HepG2 (cell line): Measurements from ENCODE around the gene GRID1. TPM values are rescaled to one million over a fixed set of nuclear protein-coding genes. Genes with fewer than 3 reads are reported as not detected.

Experiments
- ATAC-seq: fragments of 200-7000 bp; cut with Tn5 transposase; 3 replicates; pipeline ENCODE4 v1.9.1; 2020; ENCODE audit warnings: mild to moderate bottlenecking, moderate library complexity
- BruUV-seq: library from RNA; stranded (reverse); fragments of 400-500 nt; replicated peaks from 2 replicates; lab custom pipeline; 2021; lab: Mats Ljungman, UMichigan
- CTCF ChIA-PET: fragments of 300-600 bp; formaldehyde crosslinking; extraction: SDS; loops from one replicate; lab custom pipeline; 2021; ENCODE audit warnings: low total read pairs, inconsistent platforms, low intra/inter-chr PET ratio; lab: Yijun Ruan, JAX
- POLR2A ChIA-PET: fragments of 350-600 bp; sonication (Branson Sonifier 250); formaldehyde crosslinking; loops from one replicate; lab custom pipeline; 2020; ENCODE audit warnings: antibody characterized with exemption, inconsistent platforms; lab: Yijun Ruan, JAX
- DNase-seq: peaks from one replicate; pipeline ENCODE4 v3.0.0-alpha.2; 2015; ENCODE audit warnings: low spot score
- FAIRE-seq: peaks from 3 replicates; lab custom pipeline; 2011; peaks lifted over from hg19 to GRCh38; lab: Jason Lieb, UNC
- H2AFZ ChIP-seq: one replicate; pipeline ENCODE4 v1.6.1; 2011; ENCODE audit warnings: low read length, inconsistent platforms
- H3K27ac ChIP-seq: fragments of 300-600 bp; 3 replicates; pipeline ENCODE4 v1.8.0; 2011; ENCODE audit warnings: mixed run types, mild to moderate bottlenecking, mixed read lengths, low read length, inconsistent platforms; ENCODE audit not compliant: insufficient read depth; ENCODE audit errors: extremely low read length
- H3K27me3 ChIP-seq, 2 experiments: fragments of 200-600 bp in 1 of 2; 2 replicates in 1 of 2; 3 replicates in 1 of 2; pipeline versions ENCODE4 v1.6.0 to v1.8.0; 2011; ENCODE audit warnings: low read length in 2 of 2, mild to moderate bottlenecking in 2 of 2, moderate library complexity in 2 of 2, inconsistent platforms in 1 of 2; ENCODE audit not compliant: insufficient read depth in 2 of 2, control insufficient read depth in 1 of 2
- H3K36me3 ChIP-seq, 2 experiments: fragments of 200-600 bp in 1 of 2; replicated peaks in 1 of 2; 2 replicates in 1 of 2; 3 replicates in 1 of 2; pipeline versions ENCODE4 v1.5.1 to v1.8.0; 2011; ENCODE audit warnings: low read length in 2 of 2, inconsistent platforms in 1 of 2; ENCODE audit not compliant: insufficient read depth in 2 of 2, control insufficient read depth in 1 of 2
- H3K4me1 ChIP-seq: 2 replicates; pipeline ENCODE4 v1.5.1; 2012; ENCODE audit warnings: low read length, inconsistent platforms; ENCODE audit not compliant: insufficient read depth
- H3K4me2 ChIP-seq: 2 replicates; pipeline ENCODE4 v1.6.0; 2011; ENCODE audit warnings: low read depth, low read length, inconsistent platforms
- H3K4me3 ChIP-seq, 3 experiments: fragments of 200-600 bp in 1 of 3; sonication (generic), shearing (Covaris generic) in 1 of 3; replicated peaks in 1 of 3; 2 replicates each; pipeline ENCODE4 v1.5.1; 2011 to 2016; ENCODE audit warnings: low read length in 3 of 3, inconsistent platforms in 2 of 3, low read depth in 2 of 3, mild to moderate bottlenecking in 2 of 3, control low read depth in 1 of 3, mixed read lengths in 1 of 3; ENCODE audit not compliant: insufficient read depth in 1 of 3
- H3K79me2 ChIP-seq: one replicate; pipeline ENCODE4 v1.6.1; 2011; ENCODE audit warnings: low read length, inconsistent platforms; ENCODE audit not compliant: insufficient read depth
- H3K9ac ChIP-seq: 2 replicates; pipeline ENCODE4 v1.6.0; 2011; ENCODE audit warnings: mild to moderate bottlenecking, low read depth, low read length, inconsistent platforms; ENCODE audit not compliant: insufficient read depth
- H3K9me3 ChIP-seq: 2 replicates; pipeline ENCODE4 v1.5.1; 2012; ENCODE audit warnings: mild to moderate bottlenecking, low read length
- H4K20me1 ChIP-seq: 2 replicates; pipeline ENCODE4 v1.6.0; 2011; ENCODE audit warnings: inconsistent platforms, mild to moderate bottlenecking, low read length, moderate library complexity; ENCODE audit not compliant: insufficient read depth
- BATF2 ChIP-seq: sonication (generic); formaldehyde crosslinking; IDR thresholded peaks from 2 replicates; pipeline ENCODE4 v1.8.0; 2022; ENCODE audit warnings: mild to moderate bottlenecking, missing genetic modification reagents, moderate library complexity
- FOXK1 ChIP-seq: sonication (generic); formaldehyde crosslinking; IDR thresholded peaks from 2 replicates; pipeline ENCODE4 v1.4.0; 2020; ENCODE audit warnings: low read depth, missing genetic modification reagents, borderline replicate concordance
- GABPB1 ChIP-seq: IDR thresholded peaks from 2 replicates; pipeline ENCODE4 v1.6.1; 2016; ENCODE audit warnings: mild to moderate bottlenecking, missing genetic modification reagents, moderate library complexity, missing compliant biosample characterization
- HNRNPL ChIP-seq: fragments of 200-400 bp; formaldehyde crosslinking; IDR thresholded peaks from 2 replicates; pipeline ENCODE4 v1.6.1; 2017; ENCODE audit warnings: mild to moderate bottlenecking, low read depth, low read length
- MAF1 ChIP-seq: sonication (generic); formaldehyde crosslinking; IDR thresholded peaks from 2 replicates; pipeline ENCODE4 v1.5.0; 2020; ENCODE audit warnings: missing genetic modification reagents, borderline replicate concordance
- MIER3 ChIP-seq: IDR thresholded peaks from 2 replicates; pipeline ENCODE4 v1.6.1; 2016; ENCODE audit warnings: missing compliant biosample characterization, borderline replicate concordance
- PCBP2 ChIP-seq: fragments of 200-400 bp; formaldehyde crosslinking; optimal IDR thresholded peaks from 2 replicates; pipeline ENCODE3; 2018; ENCODE audit warnings: low read length, low read depth; ENCODE audit not compliant: poor library complexity, severe bottlenecking
- PLRG1 ChIP-seq: fragments of 450-650 bp; conservative IDR thresholded peaks from 2 replicates; pipeline ENCODE4 v1.6.1; 2016
- YEATS4 ChIP-seq: sonication (generic); formaldehyde crosslinking; IDR thresholded peaks from 2 replicates; pipeline ENCODE4 v1.4.0; 2020; ENCODE audit warnings: missing genetic modification reagents, borderline replicate concordance
- ZFP82 ChIP-seq: sonication (generic); formaldehyde crosslinking; IDR thresholded peaks from 2 replicates; pipeline ENCODE4 v1.5.1; 2020; ENCODE audit warnings: mild to moderate bottlenecking, missing genetic modification reagents, borderline replicate concordance
- ZFYVE20 ChIP-seq: sonication (generic); formaldehyde crosslinking; IDR thresholded peaks from 2 replicates; pipeline ENCODE4 v1.8.0; 2023; ENCODE audit warnings: low read depth, mild to moderate bottlenecking, moderate library complexity, missing genetic modification reagents, borderline replicate concordance
- ZNF446 ChIP-seq: sonication (generic); formaldehyde crosslinking; IDR thresholded peaks from 2 replicates; pipeline ENCODE4 v1.5.0; 2020; ENCODE audit warnings: mild to moderate bottlenecking, missing genetic modification reagents
- ZNF556 ChIP-seq: sonication (generic); formaldehyde crosslinking; IDR thresholded peaks from 2 replicates; pipeline ENCODE4 v1.4.0; 2020; ENCODE audit warnings: mild to moderate bottlenecking, missing genetic modification reagents, borderline replicate concordance
- WGBS: methylation state at CpG from one replicate; pipeline ENCODE4 v1.1.6; 2017; ENCODE audit warnings: low lambda C conversion rate; 5-methylcytosine and 5-hydroxymethylcytosine counted together
- in situ Hi-C: cut with HindIII; loops from 2 replicates; pipeline ENCODE4 v1.10.0; 2017; ENCODE audit warnings: low pct_unique_long_range_greater_than_20kb; ENCODE audit not compliant: extremely low pct_ligation_motif_present
- intact Hi-C: fragments of 100-400 bp; cut with micrococcal nuclease; formaldehyde crosslinking; loops from one replicate; pipeline ENCODE4 v1.10.0; 2022; ENCODE audit not compliant: unreplicated experiment
- polyA plus RNA-seq, 8 experiments: library from polyadenylated mRNA; depleted of rRNA in 3 of 8; stranded (reverse) in 7 of 8; unstranded in 1 of 8; fragments of >200 nt; fragmentation: Illumina TruSeq in 4 of 8; extraction: Trizol in 4 of 8; gene quantifications; 2 replicates each; pipeline versions ENCODE4 v1.2.1 to v1.2.3, GENCODE V29; 2011 to 2016; ENCODE audit warnings: low read depth in 4 of 8, missing spikeins in 1 of 8, mixed read lengths in 1 of 8; ENCODE audit not compliant: insufficient read depth in 1 of 8
- total RNA-seq, 5 experiments: library from RNA; depleted of rRNA; stranded (reverse); fragments of >200 nt; fragmentation: Illumina TruSeq; extraction: Trizol; gene quantifications; 2 replicates each; pipeline ENCODE4 v1.2.3, GENCODE V29; 2016; ENCODE audit warnings: low read depth in 1 of 5

The GRID1 gene
- total and polyA plus RNA-seq, 2 of the 13 experiments (the other 11 are each of a cell fraction or from before 2014, with no cell fraction given) = 0.05 TPM; not detected in 1

- Histone ChIP-seq H2AFZ (no peak overlapping the region), H3K4me1 (no peaks in the 10 kb centered on the region), H3K4me2 (no peak overlapping the region), H3K36me3 (no peaks in the 10 kb centered on the region), H3K4me3 (no peak overlapping the region), H3K27me3 (no peaks in the 10 kb centered on the region), H4K20me1 (no peaks in the 10 kb centered on the region)
- in situ Hi-C loops (no loop called here), intact Hi-C loops (no loop called here)
- no peak for FAIRE-seq
- WGBS = 0% methylated on average over 3 of the region's 3 CpGs
- CTCF ChIA-PET = no interaction called here
- DNase-seq = no peak
- TF ChIP-seq BATF2 (CRISPR knock-in tag) (no peak), PLRG1 (no peak), ZNF556 (CRISPR knock-in tag) (no peak), ZFP82 (no peak), PCBP2 (no peak), FOXK1 (CRISPR knock-in tag) (no peak), ZFYVE20 (no peak), MIER3 (CRISPR knock-in tag) (no peak)
- TF ChIP-seq, all 625 proteins: peak for 0
- POLR2A ChIA-PET = no interaction called here
- H3K27ac ChIP-seq = no peak overlapping the region
- BruUV-seq = no TSS peak
- H3K79me2 ChIP-seq = no peaks in the 10 kb centered on the region
- no peaks in the 10 kb centered on the region for H3K9me3 ChIP-seq
- H3K9ac ChIP-seq = no peak overlapping the region
- ATAC-seq = no peak
Measured at GRCh38 chr10:85658518-85658917, 708.1 kb downstream of the GRID1 start.

- no peak overlapping the region for H3K27ac ChIP-seq
- DNase-seq (no peak), FAIRE-seq (no peak), ATAC-seq (no peak)
- H2AFZ ChIP-seq = no peak overlapping the region
- CTCF ChIA-PET = no interaction called here
- TF ChIP-seq MAF1 (CRISPR knock-in tag) (no peak), ZNF446 (CRISPR knock-in tag) (no peak), YEATS4 (CRISPR knock-in tag) (no peak), HNRNPL (no peak), GABPB1 (CRISPR knock-in tag) (no peak)
- no peaks in the 10 kb centered on the region for H4K20me1 ChIP-seq
- H3K36me3 ChIP-seq = no peaks in the 10 kb centered on the region
- H3K27me3 ChIP-seq = no peaks in the 10 kb centered on the region
- H3K4me1 ChIP-seq = no peaks in the 10 kb centered on the region
- no TSS peak for BruUV-seq
- no peak overlapping the region for H3K4me3 ChIP-seq
- no peaks in the 10 kb centered on the region for H3K79me2 ChIP-seq
- intact Hi-C loops = no loop called here
- no peak overlapping the region for H3K9ac ChIP-seq
- no peak overlapping the region for H3K4me2 ChIP-seq
- no peaks in the 10 kb centered on the region for H3K9me3 ChIP-seq
- in situ Hi-C loops = no loop called here
- POLR2A ChIA-PET = no interaction called here
- 6% methylated on average over 4 of the region's 4 CpGs for WGBS
Measured at GRCh38 chr10:85657476-85658113, 709.0 kb downstream of the GRID1 start.
